HG02885 (cell line): Measurements from ENCODE around the gene TOM1L2.

Source experiments
- ATAC-seq: cut with Tn5 transposase; IDR thresholded peaks from one replicate; pipeline ENCODE4 v1.9.1; 2021; ENCODE audit warnings: mild to moderate bottlenecking; ENCODE audit not compliant: unreplicated experiment, poor library complexity

TOM1L2 gene

DNA sequence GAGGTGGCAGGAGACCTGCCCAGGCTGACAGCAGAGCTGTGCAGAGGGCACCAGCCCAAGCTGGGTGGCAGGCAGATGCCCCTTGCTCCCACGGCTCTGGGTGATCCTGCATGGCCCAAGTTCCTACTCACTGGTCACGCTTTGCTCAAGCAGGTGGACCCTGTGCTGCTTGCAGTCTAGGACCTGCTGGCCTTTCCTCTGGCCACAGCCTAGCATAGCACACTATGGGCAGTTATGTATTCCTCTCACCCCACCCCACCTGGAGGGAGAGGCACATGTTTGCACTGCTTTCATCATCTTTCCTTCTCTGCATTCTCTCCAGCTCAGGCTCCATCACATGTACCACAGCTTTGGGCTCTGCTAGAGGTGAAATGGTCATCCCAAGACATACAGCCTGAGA, 115.8 kb downstream of the TOM1L2 start:
- ATAC-seq = no peak

DNA sequence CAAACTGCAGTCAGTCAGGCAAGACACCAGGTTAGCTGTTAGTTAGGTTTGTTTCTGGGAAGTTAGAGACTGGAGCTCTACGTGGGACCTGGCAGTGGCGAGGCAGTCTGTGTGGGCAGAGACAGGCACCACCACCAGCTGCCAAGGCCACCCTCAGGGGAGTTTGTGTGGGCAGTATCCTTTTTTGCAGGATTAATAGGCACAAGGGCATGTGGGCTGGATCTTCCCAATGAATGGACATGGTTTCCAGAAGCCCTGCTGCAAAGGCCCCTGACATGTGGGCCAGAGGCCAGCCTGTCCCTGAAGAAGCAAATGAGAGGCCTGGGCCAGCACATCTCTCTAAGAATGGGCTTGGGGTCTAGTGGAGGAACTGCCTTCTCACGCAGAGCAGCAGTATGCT, 116.2 kb downstream of the TOM1L2 start:
- no peak for ATAC-seq

DNA sequence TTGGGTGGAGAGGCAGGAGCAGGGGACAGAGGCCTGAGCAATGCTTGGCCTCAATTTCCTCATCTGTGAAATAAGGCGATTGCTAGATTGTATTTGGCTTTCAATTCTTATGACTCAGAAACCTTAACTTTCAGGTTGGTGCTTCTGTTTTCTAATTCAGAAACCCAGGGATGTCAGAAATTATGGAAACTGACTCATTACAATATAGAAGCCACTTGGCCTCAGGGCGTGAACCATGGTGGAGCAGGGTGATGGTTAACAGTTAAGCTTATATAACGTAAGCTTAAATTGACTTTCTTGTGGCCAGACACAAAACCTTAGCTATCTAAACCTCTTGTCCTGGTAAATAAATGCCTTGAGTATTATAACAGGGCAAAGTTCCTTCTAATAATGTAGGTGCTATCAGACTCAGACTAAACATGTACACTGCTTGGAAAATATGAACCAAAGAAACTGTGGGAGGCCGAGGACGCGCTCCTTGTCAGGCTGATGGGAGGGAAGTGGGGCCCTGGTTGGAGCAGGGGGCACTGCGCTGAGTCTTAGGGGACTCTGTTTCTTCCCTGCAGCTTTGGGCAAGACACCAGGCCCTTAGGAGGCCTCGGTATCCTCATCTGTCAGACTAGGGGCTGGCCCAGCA, 118.3 kb downstream of the TOM1L2 start:
- no peak for ATAC-seq

DNA sequence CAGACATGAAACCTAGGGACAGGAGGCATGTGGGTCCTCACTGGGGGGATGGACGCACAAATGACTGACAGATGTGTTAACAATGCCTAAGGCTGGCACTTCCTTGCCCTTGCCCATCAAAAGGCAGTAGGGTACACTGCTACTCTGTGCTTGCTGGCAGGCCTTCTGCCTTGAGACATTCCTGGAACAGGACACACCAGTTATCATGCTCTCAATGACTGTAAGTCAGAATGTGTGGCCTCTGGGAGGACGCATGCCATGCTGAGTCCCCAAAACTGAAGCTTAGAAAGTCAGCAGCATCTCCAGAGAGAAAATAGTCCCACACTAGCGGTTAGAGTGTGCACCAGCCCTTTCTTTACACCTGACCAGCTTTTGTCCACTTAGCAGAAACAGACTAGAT, 119.3 kb downstream of the TOM1L2 start:
- ATAC-seq = no peak

DNA sequence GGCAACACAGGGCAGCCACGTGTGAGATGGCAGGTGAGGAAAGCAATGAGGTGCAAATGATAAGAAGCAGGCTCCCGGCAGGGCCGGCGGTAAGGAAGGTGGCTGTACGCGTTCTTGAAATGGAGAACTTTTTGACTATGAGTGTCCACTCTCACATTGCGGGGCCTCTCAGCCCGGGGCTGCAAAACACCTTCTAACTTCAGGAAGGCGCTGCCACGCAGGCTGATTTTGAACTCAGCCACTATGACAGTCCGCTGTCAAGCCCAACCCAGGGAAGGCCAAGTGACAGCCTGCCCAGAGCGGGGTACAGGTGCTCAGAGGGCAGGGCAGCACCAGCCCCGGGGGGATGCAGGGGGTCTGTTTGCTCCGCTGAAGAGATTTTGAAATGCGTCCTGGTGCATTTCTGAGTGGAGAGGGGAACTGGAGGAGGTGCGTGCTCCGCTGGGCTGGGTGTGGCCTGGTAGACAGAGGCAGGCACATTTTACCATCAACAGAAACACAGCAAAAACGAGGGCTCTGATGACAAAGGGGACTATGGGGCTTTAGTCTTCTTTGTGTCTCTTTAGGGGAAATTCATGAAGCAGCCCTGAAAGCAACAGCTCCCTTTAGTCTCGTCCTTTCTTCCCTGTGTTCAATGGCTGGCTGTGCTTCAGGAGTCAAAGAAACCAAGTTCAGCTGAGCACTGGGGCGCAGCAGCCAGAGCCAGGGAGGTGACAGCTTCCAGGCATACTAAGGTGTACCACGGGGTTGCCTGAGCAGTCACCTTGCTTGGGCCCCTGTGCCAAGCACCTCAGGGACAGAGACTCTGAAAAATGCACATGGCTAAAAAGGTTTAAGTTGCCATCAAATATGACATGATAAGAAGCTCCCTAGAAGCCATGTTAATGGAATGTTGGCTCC, 120.8 kb downstream of the TOM1L2 start:
- no peak for ATAC-seq

DNA sequence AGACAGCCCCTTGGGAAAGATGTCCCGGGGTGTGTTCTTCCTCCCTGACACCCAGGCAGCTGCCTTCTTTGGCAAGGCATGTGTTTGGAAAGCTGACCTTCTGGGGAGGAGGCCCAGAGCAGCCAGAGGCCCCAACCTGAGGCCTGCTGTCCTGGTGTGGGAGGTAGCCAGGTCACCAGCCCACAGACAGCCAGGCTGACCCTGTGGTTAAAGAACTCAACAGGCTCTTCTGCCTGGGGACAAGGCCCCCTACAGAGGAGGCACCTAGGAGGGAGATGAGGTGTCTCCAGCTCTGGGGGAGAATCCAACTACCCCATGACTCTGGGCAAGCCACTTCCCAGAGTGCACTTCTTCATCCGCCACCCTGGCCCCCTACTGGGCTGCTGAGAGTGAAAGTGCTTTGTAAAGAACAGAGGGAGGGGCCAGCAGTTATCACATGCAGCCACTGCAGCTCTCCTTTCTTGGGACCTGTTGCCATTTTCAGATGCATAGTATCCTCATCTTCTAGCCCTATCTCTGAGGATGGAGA, 122.3 kb downstream of the TOM1L2 start:
- ATAC-seq = no peak

DNA sequence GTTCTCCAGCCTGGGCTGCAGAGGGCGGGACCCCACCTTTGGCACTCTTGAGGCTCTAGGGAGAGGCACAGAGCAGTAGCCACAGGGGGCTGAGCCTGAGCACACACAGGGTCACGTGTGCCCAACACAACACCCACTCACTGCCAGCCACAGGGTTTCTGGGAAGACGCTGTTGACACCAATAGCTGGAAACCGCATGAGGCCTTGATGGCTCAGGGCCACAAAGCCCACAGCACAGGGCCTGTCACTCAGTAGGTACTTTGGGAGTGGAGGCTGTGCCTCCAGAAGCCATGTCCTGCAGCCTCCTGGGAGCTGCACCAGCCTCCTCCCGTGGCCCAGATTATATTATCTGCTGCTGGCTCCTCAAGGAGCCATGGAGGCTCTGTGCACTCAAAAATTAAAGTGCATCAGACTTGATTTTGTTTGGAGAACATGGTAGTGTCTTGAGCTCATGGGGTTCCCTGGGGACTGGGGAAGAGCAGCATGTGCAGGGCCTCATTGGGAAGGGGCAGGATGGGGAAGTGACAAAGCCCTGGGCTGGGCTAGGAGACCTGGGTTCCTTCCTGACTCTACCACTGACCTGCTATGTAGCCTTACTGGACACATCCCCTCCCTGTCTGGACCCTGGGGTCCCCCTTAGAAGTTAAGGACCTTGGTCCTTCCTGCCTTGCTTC, 122.9 kb downstream of the TOM1L2 start:
- peak; percentile 81 for ATAC-seq

DNA sequence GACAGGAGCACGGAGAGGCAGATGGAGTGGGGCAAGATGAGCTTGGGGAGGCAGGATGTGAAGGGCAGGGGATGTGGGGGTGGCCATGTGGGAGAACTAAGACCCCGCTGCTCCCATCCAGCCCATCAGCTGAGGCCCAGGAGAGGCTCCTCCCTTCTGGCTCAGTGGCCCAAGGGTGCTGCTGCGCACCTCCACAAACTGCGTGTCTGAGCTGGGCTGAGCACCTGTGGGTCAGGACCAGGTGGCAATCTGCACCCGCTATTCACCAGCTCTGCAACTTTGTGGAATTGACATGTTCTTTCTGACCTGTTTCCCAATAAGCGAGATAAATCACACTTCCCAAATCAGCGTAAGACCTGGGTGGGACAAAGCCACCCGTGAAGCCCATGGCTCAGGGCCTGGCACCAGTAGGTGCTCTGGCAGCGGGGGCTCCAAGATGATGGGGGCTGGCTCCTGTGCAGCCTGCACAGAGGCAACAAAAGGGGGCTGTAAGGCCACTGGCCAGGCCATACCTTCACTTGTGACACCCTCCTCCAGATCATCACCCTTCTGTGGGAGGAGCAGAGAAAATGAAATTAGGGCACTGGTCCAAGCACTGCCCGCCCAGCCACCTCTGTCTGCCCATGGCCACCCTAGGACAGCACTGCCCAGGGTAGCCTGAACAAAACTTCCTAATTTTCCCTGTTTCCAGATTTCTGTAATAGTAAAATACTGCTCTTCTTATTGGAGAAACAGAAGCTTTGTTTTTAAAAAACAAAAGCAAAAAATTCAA, 123.7 kb downstream of the TOM1L2 start:
- no peak for ATAC-seq

DNA sequence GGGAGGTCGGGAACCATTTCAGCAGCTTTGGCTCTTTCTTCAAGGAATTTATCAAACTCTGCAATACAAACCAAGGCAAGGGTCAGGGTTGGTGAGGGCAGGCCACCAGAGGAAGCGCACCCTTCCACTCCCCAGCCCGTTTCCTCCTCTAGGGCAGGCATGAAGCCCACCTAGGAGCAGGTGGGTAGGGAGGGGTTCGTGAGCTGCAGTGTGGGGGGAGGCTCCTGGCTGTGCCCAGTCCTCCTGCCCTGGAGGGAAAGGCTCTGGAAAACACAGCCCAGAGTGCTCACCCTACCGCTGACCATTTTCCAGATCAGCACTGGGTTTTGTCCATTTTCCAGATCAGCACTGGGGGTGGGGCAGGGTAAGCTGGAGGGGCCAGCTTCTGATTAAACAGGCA, 124.5 kb downstream of the TOM1L2 start:
- no peak for ATAC-seq

DNA sequence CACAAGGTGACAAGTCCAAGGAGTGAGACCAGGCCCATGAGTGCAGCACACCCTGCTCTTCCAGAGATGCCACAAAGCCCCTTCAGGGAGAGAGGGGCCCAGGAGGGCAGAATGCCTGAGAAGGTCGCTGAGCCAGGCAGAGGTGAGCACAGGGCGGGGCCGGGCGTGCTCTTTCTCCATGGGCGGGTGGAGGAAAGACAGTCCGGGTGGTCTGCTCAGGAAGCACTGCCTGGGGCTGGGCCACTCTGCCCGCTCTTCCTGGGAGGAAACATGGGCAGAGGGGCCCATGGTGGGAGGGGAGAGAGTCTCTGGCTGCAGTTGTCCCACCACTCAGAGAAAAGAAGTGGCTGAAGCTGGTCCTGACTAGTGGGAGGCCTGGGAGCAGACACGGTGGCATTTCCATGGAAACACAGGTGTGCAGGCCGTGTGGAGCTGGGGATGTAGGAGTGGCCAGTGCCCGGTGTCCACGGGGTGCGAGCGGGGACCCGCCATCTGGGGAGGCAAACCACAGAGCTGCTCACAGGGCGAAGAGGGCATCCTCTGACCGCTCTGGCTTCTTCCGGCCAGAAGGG, 125.0 kb downstream of the TOM1L2 start:
- no peak for ATAC-seq

DNA sequence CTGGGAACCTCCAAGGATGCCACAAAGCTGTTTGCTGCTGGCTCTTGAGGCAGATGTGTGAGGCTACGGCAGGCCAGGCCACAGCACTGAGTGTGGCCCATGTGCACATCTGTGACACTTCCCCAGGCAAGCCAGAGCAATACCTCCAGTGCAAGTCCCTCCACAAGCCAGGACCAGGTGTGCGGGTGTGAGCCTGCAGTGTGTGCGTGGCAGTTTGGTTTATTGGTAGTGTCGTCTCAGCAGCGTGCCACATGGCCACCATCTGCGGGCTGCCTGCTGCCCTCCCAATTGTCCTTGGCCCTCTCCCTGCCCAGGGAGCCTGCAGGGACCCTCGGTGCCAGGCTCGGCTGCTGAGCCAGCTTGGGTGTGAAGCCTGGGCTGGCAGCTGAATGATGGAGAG, 125.6 kb downstream of the TOM1L2 start:
- no peak for ATAC-seq

DNA sequence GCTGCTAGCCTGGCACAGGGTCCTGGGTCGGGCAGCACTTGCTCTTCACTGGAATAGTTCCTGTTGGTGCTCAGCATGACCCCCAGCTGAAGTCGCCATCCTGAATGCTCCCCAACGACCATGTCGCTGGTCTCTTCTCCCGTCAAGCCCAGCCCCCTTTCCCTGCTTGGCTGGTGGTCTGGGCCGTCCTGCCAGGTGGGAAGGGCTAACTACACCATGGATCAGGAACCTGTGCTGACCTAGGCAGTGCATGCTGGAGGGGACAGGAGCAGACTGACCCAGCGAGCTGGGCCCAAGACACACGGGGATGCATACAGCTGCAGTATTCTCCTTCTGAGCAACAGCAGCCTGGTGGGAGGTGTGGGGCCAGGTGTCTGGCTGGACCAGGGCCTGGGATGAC, 126.2 kb downstream of the TOM1L2 start:
- no peak for ATAC-seq

DNA sequence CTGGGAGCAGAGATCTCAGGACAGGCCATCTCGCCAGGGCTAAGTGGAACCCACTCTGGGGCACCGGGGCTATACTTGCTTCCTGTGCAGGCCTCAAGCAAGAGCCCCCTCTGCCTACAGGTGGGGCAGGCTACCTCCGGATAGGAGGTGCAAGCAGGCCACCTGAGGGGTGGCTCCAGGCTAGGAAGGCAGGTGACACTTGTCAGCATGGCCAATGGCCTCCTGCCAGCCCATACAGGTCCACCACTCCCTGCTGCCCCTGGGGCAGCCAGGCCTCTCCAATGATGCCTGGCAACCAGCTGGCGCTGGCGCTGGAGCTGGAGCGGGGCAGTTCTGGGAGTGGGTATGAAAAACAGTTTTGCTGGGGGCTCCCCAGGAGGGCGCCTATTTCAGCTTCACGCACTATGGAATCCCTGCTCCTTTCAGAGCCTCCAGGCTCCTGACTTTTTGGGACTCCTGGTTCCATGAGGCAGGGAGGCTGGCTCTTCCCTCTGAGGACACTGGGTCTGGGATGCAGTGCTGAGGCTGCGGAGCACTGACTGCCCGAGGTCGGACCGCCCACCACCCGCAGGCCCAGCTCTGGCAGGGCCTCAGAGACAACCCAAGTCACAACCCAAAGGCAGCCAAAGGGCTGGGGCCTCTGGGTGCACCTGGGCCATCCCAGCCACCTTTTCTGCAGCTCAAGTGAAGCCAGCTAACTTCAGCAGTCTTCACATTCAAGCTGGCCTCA, 127.0 kb downstream of the TOM1L2 start:
- ATAC-seq = no peak

DNA sequence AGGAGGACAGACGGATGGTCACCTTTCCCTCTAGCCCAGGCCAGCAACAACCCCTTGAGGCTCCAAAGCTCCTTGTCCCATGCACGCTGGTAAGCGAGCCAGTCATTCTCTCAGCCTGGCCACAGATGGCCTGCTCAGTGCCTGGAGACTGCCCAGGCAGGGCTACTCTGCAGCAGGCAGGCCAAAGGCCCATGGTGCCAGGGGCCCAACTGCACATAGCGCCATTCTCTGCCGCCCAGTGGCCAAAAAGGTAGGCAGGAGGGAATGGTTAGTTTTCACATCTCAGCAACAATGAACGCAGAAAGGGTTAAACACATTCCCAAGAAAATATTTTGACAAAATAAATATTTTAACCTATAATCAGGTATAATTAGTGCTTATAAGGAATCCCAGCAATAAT, 127.7 kb downstream of the TOM1L2 start:
- ATAC-seq = no peak

DNA sequence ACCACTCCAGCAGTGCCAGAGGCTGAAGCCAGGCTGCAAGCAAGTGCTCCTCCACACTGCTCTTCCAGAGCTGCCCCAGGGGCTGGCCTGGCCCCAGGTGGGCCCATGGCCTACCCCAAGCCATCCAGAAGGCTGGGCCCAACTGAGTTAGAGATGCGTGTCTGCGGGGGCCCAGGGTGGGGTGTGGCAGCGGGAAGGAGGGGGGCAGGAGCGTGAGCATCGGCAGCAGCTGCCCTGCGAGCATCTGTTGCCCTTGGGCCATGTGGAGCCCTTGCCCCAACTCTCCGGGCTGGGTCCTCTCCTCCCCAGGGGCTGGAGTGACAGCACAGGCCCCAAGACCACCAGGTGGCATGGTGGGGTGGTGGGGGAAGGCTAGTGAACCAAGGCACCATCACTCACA, 128.1 kb downstream of the TOM1L2 start:
- ATAC-seq = no peak

DNA sequence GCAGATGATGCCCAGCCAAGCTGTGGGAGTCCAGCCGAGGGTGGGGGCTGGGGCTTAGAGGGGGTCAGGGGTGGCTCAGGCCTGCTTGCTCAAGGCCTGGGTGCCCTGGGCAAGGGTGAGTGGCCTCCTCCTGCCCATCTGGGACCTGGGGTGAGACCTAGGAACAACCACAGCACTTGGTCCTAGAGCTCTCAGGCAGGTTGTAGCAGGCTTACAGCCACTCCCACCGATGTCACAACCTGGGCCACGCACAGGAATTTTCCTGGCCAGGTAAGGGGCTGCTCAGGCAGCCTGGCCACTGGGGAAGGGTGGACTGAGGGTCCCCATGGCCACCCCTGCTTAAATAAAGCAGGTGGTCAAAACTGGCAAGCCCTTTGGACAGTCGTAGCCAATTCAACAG, 129.1 kb downstream of the TOM1L2 start:
- no peak for ATAC-seq

DNA sequence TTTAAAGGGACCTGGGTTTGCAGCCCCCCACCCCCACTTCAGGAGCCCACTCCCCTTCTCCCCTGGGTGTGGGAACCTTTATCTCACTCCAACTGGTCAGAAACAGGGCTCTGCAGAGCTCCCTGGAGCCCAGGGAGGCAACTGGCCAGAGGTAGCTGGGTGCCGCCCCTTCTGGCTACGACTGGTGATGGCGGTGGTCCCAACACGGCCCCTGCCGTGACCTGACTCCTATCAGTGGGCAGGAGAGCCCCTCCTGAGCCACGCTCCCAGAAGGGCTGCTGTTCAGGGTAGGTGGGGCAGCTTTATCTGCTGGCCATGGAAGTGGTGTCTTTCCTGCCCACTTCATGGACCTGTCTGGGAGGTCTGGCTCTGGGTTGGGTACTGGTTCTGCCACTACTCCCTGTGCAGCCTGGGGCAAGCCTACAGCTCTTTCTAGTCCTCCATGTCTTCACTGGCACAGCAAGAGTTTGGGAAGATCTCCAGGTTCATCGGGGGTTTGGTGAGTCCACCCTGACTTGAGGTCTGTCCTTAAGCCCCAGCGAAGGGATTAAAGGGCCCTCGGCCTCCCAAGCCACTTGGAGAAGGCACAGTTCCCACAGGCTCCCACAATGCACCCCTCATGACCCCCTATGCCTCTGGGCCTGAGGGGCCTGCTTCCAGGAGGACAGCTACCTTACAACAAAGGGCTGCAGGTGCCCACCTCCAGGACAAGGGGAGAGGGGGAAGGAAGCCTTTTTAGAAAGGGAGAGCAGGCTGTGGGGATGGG, 129.9 kb downstream of the TOM1L2 start:
- no peak for ATAC-seq

DNA sequence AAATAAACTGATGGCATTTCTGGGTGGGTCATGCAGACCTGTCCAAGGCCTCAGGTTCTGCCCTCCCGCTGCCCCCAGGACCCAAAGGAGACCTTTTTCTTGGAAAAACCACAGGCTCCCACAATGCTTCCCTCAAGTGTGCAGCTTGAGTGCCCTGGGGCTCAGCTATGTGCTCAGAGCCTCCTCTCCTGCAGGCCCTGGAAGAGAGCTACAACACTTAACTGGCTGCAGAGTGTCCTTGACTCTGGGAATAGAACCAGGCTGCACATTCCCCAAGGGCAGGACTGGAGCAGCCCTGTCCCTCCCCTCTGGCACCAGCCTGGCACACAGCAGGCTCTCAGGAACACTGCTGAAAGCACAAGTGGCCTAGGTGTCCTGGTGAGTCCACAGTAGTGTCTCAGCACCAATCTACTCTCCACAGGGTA, 130.6 kb downstream of the TOM1L2 start:
- ATAC-seq = no peak
